ENCODE results near the gene ZSWIM5. TPM values are rescaled to one million over a fixed set of nuclear protein-coding genes. Genes with fewer than 3 reads are reported as not detected.
"Not testable (repeated sequence)": the region's sequence is repeated elsewhere in the genome, so short reads cannot be mapped to it uniquely, and the experiment has no call there.

The ZSWIM5 gene
- total RNA-seq, 1 donor from 2014 or later, result 0.79 TPM

GRCh38 chr1:45084562-45084961 lies 121.8 kb downstream of the ZSWIM5 start:
- DNase-seq, result no peak

DNA sequence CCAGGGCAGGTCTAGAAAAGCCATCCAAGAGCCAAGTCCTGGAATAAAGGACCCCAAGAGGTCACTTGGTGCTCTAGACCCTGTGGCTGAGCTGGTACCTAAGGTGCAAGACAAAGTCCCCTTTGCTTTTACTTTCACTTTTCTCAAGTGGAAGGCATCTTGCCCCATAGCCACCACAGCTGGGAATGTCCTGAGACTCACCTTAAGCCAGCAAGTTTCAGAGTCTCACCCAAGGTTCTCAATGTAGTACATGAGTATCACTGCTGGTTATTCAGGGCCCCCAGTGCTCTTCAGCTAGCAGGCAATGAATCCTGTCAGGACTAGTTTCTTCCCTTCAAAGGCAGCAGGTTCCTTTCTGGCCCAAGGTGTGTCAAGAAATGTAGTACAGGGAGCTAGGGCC lies 126.9 kb downstream of the ZSWIM5 start:
- no peak for DNase-seq

DNA sequence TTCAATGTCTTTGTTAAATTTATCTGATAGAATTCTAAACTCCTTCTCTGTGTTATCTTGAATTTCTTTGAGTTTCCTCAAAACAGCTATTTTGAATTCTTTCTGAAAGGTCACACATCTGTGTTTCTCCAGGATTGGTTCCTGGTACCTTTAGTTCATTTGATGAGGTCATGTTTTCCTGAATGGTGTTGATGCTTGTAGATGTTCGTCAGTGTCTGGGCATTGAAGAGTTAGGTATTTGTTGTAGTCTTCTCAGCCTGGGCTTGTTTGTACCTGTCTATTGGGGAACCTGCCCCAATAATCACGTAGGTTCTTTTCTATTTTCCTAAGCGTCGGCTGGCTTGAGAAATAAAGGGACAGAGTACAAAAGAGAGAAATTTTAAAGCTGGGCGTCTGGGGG lies 129.4 kb downstream of the ZSWIM5 start:
- not testable (repeated sequence) for DNase-seq

DNA sequence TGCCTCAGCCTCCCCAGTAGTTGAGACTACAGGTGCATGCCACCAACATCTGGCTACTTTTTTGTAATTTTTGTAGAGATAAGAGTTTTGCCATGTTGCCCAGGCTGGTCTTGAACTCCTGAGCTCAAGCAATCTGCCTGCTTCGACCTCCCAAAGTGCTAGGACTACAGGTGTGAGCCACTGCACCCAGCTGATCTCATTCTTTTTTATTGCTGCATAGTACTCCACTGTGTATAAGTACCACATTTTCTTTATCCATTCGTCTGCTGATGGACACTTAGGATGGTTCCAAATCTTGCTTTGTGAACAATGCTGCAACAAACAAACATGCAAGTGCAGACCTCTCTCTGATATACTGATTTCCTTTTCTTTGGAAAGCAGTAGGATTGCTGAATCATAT lies 134.8 kb downstream of the ZSWIM5 start:
- DNase-seq, result no peak

GRCh38 chr1:45067806-45068205 lies 138.6 kb downstream of the ZSWIM5 start:
- DNase-seq, result no peak

DNA sequence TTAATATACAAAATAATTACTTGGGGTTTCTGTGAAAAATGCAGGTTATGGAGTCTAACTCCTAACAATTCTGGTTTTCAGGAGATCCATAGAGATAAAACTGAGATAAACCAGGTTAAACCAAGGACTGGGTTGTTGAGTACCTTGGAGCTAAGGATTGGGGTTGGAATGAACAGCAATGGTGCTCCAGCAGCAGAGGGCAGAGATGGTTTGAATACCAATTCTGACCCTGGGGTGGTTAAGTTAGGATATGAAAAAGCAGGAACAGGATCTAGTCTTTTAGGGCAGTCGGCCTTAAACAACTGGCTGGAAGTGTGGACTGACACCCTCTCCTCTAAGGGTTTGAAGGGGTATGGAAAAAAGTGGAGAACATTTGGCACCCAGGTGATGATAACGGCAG lies 141.3 kb downstream of the ZSWIM5 start:
- no peak for DNase-seq

DNA sequence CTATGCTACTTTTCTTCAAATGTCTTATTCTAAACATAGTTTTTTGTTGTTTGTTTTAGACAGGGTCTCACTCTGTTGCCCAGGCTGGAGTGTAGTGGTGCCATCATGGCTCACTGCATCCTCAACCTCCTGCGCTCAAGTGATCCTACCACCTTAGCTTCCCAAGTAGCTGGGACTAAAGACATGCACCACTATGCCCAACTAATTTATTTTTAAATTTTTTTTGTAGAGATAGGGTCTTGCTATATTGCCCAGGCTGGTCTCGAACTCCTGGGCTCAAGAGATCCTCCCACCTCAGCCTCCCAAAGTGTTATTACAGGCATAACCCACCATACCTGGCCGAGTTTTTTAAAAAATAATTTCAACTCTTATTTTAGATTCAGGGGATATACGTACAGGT lies 143.9 kb downstream of the ZSWIM5 start:
- not testable (repeated sequence) for DNase-seq

GRCh38 chr1:45059829-45060228 lies 146.6 kb downstream of the ZSWIM5 start:
- DNase-seq, result no peak

- DNase-seq, result no peak
Measured at GRCh38 chr1:45057542-45057941, 148.9 kb downstream of the ZSWIM5 start.

- no peak for DNase-seq
Measured at GRCh38 chr1:45051005-45051772, 155.2 kb downstream of the ZSWIM5 start.

GRCh38 chr1:45047032-45047431 lies 159.4 kb downstream of the ZSWIM5 start:
- no peak for DNase-seq

GRCh38 chr1:45044916-45045315 lies 161.5 kb downstream of the ZSWIM5 start:
- DNase-seq, result no peak

GRCh38 chr1:45043094-45043493 lies 163.3 kb downstream of the ZSWIM5 start:
- no peak for DNase-seq

DNA sequence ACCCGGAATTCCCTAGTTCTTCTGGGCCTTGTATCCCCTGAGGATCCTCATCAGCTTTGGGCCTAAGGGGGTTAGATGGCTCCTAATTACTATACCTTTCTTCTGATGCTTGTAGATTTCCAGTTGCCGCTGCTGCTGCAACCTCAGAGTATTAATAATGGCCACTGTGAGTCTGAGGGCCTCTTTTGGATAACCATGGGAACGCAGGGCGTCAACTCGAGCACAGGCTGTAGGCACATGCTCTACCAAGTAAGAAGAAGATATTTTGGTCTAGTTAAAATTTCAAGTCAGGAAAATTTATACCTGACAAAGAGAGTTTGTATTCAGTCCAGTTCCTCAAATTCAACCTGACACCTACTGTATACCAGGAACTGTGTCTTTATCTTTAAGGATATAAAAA lies 166.1 kb downstream of the ZSWIM5 start:
- DNase-seq, result no peak

GRCh38 chr1:45038661-45039364 lies 167.6 kb downstream of the ZSWIM5 start:
- no peak for DNase-seq

GRCh38 chr1:45038240-45038639 lies 168.2 kb downstream of the ZSWIM5 start:
- DNase-seq, result no peak

DNA sequence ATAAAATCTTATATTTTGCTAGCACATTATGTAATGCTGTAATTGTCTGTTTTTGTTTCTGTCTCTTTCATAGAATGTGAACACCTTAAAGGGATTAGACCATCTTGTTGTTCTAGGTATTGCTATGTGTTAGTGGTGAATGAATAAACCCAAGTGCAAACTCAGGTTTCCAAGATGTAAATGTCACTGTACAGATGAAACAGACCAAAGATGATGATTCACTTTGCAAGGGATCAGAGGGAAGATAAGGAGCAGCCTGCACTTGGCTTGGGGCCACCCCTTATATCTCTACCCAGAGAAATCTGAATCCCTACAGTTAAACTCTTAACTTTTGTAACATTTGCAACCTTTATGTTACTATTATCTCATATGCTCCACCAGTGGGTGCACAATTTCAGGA lies 168.9 kb downstream of the ZSWIM5 start:
- DNase-seq, result no peak

DNA sequence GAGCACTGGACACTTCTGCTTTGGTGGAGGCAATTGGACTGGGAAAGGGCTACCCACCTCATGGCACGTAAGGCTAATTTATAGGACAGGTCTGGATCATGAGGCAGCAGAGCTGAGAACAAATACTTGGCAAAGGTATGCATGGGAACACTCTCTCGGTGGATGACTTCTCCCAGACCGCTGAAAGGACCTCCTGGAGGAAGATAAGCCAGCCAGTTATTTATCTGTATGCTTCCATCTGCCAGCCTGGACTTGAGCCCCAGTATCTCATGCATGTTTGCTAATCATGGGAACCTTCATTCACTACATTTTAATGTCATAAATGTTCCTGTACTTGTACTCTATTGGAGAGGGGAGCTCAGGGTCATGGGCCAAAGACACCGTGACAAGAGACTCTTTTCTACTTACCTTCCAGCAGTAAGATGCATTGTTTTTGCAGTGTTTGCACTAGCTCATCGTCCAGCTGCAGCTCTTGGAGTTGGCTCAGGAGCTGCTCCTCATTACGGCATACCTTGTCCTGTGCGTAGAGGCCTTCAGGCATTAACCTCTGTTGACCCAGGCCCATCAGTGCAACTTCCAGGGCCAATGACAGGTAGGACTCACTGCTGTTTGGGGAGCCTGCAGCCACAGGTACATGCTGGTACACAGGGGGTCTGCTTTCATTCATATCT lies 170.6 kb downstream of the ZSWIM5 start:
- DNase-seq, result no peak

DNA sequence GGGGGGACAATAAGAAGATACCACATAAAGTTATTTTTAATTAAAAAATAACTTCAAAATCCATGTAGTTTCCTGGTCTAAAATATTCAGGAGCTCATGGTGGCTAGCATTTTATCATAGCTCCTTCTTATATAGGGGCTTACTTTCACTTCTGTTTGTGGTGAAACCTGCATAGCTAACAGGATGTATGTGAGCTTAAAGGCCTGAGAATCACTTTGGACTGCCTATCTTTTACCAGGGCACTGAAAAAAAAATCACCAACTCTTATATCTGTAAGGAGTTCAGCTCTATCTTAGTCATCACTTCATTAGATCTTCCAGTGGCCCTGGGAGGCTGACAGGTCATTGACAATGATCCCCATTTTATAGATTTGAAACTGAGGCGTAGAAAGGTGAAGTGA lies 173.0 kb downstream of the ZSWIM5 start:
- DNase-seq, result no peak

GRCh38 chr1:45032837-45033236 lies 173.6 kb downstream of the ZSWIM5 start:
- no peak for DNase-seq

DNA sequence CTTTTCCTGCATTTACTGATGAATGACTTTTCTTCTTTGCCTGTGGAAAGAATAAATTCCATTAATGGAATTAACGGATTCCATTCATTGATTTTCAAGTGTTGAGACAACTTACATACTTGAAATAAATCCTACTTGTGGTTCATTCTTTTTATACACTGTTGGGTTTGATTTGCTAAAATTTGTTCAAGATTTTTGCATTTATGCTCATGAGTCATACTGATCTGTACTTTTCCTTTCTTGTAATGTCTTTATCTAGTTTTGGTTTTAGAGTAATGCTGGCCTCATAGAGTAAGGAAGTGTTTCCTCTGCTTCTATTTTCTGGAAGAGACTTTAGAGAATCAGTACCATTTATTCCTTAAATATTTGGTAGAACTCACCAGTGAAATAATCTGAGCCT lies 180.0 kb downstream of the ZSWIM5 start:
- no peak for DNase-seq

DNA sequence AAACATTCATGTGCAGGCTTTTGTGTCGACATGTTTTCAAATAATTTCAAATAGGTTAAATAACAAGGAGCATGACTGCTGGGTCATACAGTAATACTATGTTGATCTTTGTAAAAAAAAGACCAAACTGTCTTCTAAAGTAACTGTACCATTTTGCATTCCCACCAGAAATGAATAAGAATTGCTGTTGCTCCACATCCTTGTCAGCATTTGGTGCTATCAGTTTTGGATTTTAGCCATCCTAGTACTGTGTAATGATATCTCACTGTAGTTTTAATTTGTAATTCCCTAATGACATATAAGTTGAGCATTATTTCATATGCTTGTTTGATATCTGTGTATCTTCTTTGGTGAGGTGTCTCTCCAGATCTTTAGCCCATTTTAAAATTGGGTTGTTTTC lies 182.7 kb downstream of the ZSWIM5 start:
- no peak for DNase-seq

DNA sequence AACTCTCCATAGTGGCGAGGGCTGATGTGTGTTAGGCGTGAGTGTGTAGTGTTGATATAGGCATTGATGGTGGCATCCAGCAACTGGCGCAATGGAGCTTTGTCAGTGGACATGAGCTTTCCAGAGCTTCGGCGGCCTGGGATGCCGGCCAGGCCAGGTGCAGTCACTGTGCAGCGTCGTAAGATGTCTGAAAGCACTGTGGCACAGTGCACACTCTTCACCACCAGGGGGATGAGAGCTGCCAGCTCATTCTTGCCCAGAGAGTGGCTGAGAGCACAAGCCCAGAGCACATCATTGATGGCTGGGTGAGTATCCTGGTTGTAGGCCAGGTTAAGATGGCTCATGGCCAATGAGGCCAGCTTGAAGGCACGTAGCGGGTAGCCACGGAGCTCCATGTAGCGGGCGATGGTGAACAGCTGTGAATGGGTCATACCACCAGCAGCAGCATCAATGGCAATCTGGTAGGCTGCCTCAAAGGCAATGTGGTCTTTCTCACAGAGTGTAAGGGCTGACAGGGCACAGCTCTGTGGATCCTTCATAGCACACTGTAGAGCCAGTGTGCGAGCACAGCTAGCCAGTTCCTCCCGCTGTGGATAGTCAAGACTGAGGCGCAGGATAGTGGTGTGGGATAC lies 187.7 kb downstream of the ZSWIM5 start:
- no peak for DNase-seq

All from skin of body (tissue), 2 donors.